OCI-LY3 (cell line): ENCODE data around the gene PCDH19.

Source experiments
- EZH2phosphoT487 ChIP-seq: fragments of 200-600 bp; shearing (Covaris generic); IDR thresholded peaks from 2 replicates; pipeline ENCODE4 v1.6.1; 2018; ENCODE audit warnings: antibody characterized with exemption, mixed run types, low read depth
- TF ChIP-seq, protein P1 (sequence below): fragments of 200-600, 300-600 bp; sonication (generic); IDR thresholded peaks from 2 replicates; pipeline ENCODE4 v1.5.1; 2014; ENCODE audit warnings: antibody characterized with exemption, low read length, low read depth

DNA sequence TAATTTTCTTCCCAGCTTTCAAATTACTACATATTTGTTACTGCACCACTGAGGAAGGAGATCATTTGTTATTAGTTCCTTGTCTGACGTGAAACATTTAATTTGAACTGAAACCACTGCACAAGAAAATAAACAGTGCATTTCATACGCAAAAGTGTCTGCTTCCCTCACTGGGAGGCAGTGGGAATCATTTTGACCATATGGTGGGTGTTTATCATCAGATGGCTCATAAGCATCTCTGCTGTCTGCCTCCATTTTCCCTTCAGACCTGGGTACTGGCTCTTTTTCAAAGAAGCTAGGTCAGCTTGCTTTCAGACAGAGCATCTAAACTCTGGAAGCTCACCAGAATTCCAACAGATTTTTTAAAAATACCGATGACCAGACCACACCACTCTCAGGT is 135.2 kb downstream of the PCDH19 start:
- no peak for TF ChIP-seq EZH2phosphoT487
- TF ChIP-seq, protein P1, sequence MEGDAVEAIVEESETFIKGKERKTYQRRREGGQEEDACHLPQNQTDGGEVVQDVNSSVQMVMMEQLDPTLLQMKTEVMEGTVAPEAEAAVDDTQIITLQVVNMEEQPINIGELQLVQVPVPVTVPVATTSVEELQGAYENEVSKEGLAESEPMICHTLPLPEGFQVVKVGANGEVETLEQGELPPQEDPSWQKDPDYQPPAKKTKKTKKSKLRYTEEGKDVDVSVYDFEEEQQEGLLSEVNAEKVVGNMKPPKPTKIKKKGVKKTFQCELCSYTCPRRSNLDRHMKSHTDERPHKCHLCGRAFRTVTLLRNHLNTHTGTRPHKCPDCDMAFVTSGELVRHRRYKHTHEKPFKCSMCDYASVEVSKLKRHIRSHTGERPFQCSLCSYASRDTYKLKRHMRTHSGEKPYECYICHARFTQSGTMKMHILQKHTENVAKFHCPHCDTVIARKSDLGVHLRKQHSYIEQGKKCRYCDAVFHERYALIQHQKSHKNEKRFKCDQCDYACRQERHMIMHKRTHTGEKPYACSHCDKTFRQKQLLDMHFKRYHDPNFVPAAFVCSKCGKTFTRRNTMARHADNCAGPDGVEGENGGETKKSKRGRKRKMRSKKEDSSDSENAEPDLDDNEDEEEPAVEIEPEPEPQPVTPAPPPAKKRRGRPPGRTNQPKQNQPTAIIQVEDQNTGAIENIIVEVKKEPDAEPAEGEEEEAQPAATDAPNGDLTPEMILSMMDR: no peak
